OCI-LY1 (cell line): Measurements from ENCODE around the gene GATA6.

ENCODE experiments used
- H2AFZ ChIP-seq: fragments of 200-600 bp; sonication (generic), shearing (Covaris generic); 2 replicates; pipeline ENCODE4 v1.6.0; 2014; ENCODE audit warnings: antibody characterized with exemption, mild to moderate bottlenecking, low read length
- H3F3A ChIP-seq: fragments of 200-600 bp; sonication (generic), shearing (Covaris generic); 2 replicates; pipeline ENCODE4 v1.6.0; 2014; ENCODE audit warnings: mild to moderate bottlenecking, antibody characterized with exemption, low read length, moderate library complexity; ENCODE audit not compliant: insufficient read depth
- H3K27ac ChIP-seq: fragments of 200-600 bp; sonication (generic); 2 replicates; pipeline ENCODE4 v1.5.1; 2014; ENCODE audit warnings: low read length, mixed run types, mild to moderate bottlenecking, low read depth; ENCODE audit not compliant: poor library complexity, severe bottlenecking
- H3K27me3 ChIP-seq: fragments of 200-600 bp; sonication (generic); 2 replicates; pipeline ENCODE4 v1.6.0; 2014; ENCODE audit warnings: antibody characterized with exemption, mild to moderate bottlenecking, low read length, moderate library complexity; ENCODE audit not compliant: insufficient read depth
- H3K36me3 ChIP-seq: fragments of 200-600 bp; sonication (generic); 2 replicates; pipeline ENCODE4 v1.6.1; 2014; ENCODE audit warnings: mild to moderate bottlenecking, antibody characterized with exemption, low read length, moderate library complexity, mixed read lengths; ENCODE audit not compliant: insufficient read depth
- H3K4me1 ChIP-seq: fragments of 200-600 bp; sonication (generic); 2 replicates; pipeline ENCODE4 v1.5.1; 2014; ENCODE audit warnings: mild to moderate bottlenecking, low read length, moderate library complexity; ENCODE audit not compliant: insufficient read depth, severe bottlenecking
- H3K4me2 ChIP-seq: fragments of 200-600 bp; sonication (generic), shearing (Covaris generic); 2 replicates; pipeline ENCODE4 v1.6.1; 2014; ENCODE audit warnings: low read length
- H3K4me3 ChIP-seq: fragments of 200-600 bp; sonication (generic); 2 replicates; pipeline ENCODE4 v1.5.1; 2014; ENCODE audit warnings: low read length, low read depth, mild to moderate bottlenecking, mixed read lengths; ENCODE audit not compliant: poor library complexity, severe bottlenecking
- H3K79me2 ChIP-seq: fragments of 200-600 bp; shearing (Covaris generic); 2 replicates; pipeline ENCODE4 v1.6.1; 2016; ENCODE audit warnings: mixed run types, low read length, mixed read lengths; ENCODE audit not compliant: insufficient read depth
- H3K9ac ChIP-seq: fragments of 200-600 bp; sonication (generic), shearing (Covaris generic); 2 replicates; pipeline ENCODE4 v1.6.1; 2014; ENCODE audit warnings: mild to moderate bottlenecking, low read length, mixed read lengths
- H3K9me2 ChIP-seq: fragments of 200-600 bp; sonication (generic), shearing (Covaris generic); 2 replicates; pipeline ENCODE4 v1.6.1; 2014; ENCODE audit warnings: low read depth, mild to moderate bottlenecking, low read length, mixed read lengths
- H3K9me3 ChIP-seq: fragments of 200-600 bp; shearing (Covaris generic); 2 replicates; pipeline ENCODE4 v1.6.1; 2014; ENCODE audit warnings: low read length, mixed read lengths
- H4K20me1 ChIP-seq: fragments of 200-600 bp; sonication (generic), shearing (Covaris generic); 2 replicates; pipeline ENCODE4 v1.6.0; 2016; ENCODE audit warnings: mild to moderate bottlenecking, low read length; ENCODE audit not compliant: insufficient read depth
- EZH2 ChIP-seq: fragments of 200-600 bp; sonication (generic), shearing (Covaris generic); IDR thresholded peaks from 2 replicates; pipeline ENCODE4 v1.8.0; 2017; ENCODE audit warnings: borderline replicate concordance, mixed run types, mild to moderate bottlenecking, antibody characterized with exemption, low read length, moderate library complexity, mixed read lengths
- TF ChIP-seq, protein P1 (sequence below): fragments of 200-600 bp; sonication (generic), shearing (Covaris generic); IDR thresholded peaks from 2 replicates; pipeline ENCODE4 v1.5.1; 2017; ENCODE audit warnings: mild to moderate bottlenecking, antibody characterized with exemption, low read length, moderate library complexity, mixed read lengths

GATA6 gene

DNA sequence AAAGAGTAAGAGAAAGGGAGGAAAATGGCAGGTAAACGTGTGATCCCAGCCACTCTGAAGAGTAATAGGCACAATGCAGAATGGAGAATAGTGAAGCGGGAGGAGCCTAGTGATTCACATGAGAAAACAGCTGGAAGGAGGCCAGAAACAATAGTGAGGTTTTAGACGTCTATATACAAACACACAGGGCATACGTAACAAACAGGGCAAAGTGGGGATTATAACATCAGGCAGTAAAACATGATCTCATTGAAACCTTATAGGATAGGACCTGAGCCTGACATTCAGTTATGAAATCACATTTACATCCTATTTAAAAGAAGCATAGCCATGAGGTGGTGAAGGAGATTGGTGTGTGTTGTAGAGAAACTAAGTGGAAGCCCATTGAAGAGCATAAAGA is 33.0 kb upstream of the GATA6 start:
- no peaks in the 10 kb centered on the region for H4K20me1 ChIP-seq
- no peak overlapping the region for H3K4me2 ChIP-seq
- no peaks in the 10 kb centered on the region for H3K9me3 ChIP-seq
- no peaks in the 10 kb centered on the region for H3K36me3 ChIP-seq
- no peaks in the 10 kb centered on the region for H3K79me2 ChIP-seq
- no peak overlapping the region for H3K4me3 ChIP-seq
- no peaks in the 10 kb centered on the region for H3K27me3 ChIP-seq
- H3F3A ChIP-seq, result no peaks in the 10 kb centered on the region
- H2AFZ ChIP-seq, result no peak overlapping the region
- TF ChIP-seq EZH2, result no peak
- TF ChIP-seq, protein P1, sequence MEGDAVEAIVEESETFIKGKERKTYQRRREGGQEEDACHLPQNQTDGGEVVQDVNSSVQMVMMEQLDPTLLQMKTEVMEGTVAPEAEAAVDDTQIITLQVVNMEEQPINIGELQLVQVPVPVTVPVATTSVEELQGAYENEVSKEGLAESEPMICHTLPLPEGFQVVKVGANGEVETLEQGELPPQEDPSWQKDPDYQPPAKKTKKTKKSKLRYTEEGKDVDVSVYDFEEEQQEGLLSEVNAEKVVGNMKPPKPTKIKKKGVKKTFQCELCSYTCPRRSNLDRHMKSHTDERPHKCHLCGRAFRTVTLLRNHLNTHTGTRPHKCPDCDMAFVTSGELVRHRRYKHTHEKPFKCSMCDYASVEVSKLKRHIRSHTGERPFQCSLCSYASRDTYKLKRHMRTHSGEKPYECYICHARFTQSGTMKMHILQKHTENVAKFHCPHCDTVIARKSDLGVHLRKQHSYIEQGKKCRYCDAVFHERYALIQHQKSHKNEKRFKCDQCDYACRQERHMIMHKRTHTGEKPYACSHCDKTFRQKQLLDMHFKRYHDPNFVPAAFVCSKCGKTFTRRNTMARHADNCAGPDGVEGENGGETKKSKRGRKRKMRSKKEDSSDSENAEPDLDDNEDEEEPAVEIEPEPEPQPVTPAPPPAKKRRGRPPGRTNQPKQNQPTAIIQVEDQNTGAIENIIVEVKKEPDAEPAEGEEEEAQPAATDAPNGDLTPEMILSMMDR, result no peak
- H3K27ac ChIP-seq, result no peak overlapping the region
- no peaks in the 10 kb centered on the region for H3K9me2 ChIP-seq
- H3K4me1 ChIP-seq, result no peaks in the 10 kb centered on the region
- H3K9ac ChIP-seq, result no peak overlapping the region

DNA sequence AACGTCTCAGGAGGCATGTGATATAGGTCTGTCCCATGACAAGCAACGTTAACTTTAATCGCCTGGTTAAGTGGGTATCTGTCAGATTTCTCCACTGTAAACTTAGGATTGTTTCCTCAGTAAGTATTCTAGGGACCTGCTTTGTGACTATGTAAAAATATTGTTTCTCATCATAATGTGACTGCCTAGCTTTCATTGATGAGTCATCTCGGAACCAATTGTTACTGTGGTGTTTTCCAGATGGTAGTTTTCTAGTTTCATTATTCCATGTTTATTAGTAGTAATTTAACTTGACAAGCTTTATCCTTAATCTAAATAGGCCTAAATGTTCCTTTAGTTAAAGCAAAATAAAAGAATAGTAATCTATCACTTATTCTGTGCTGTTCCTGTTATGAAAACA is 28.2 kb upstream of the GATA6 start:
- no peaks in the 10 kb centered on the region for H3K4me1 ChIP-seq
- no peak overlapping the region for H3K4me3 ChIP-seq
- H3K9me3 ChIP-seq, result no peaks in the 10 kb centered on the region
- no peaks in the 10 kb centered on the region for H4K20me1 ChIP-seq
- H3K4me2 ChIP-seq, result no peak overlapping the region
- no peak overlapping the region for H2AFZ ChIP-seq
- no peaks in the 10 kb centered on the region for H3K79me2 ChIP-seq
- no peak overlapping the region for H3K9ac ChIP-seq
- H3K27me3 ChIP-seq, result no peaks in the 10 kb centered on the region
- H3K27ac ChIP-seq, result no peak overlapping the region
- H3K9me2 ChIP-seq, result no peaks in the 10 kb centered on the region
- TF ChIP-seq, protein P1, result no peak
- no peak for TF ChIP-seq EZH2
- no peaks in the 10 kb centered on the region for H3K36me3 ChIP-seq
- H3F3A ChIP-seq, result no peaks in the 10 kb centered on the region

DNA sequence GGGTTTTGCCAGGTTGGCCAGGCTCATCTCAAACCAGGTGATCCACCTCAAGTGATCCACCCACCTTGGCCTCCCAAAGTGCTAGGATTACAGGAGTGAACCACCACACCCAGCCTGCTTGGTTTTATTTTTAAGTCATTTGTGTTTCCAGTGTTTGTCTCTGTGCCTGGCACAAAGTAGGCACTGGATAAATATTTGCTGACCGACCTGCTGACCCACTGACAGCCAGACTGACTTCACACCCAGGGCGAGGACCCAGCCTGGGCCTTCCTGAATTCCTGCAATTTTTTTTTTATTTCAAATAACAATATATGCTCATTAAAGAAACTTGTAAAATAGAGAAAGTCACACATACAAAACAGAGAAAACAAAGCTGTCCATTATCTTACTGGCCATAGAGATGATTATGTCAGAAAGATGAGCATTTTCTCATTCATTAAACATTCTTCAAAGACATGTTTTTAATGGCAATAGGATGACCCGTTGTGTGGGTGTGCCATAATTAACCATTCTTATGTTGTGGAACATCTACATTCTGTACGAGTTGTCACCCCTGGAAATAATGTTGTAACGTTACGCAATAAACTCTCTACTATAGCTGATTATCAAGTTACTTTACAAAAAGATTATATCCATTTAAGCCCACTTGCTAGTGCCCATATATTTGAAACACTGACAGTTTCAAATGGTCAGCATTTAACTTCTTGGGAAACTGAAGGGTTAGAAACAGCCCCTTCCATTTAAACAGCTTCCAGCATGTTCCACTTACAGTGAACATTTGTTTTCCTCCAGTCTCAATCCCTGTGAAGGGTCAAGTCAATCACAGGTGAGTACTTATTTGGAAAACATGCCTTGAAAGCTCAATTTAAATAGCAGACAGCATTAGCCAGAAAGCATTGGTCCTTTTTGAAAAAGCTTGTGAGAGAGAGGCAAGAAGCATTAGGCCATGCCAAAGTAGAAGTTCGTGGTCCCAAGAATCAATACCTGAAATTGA is 25.7 kb upstream of the GATA6 start:
- TF ChIP-seq, protein P1, result no peak

More for the DNA sequence above, 25.7 kb upstream of the GATA6 start:
- Histone ChIP-seq H3F3A (no peaks in the 10 kb centered on the region), H3K4me2 (no peak overlapping the region), H3K27me3 (no peaks in the 10 kb centered on the region), H2AFZ (no peak overlapping the region), H3K79me2 (no peaks in the 10 kb centered on the region), H3K27ac (no peak overlapping the region), H3K9me2 (no peaks in the 10 kb centered on the region), H3K36me3 (no peaks in the 10 kb centered on the region), H3K4me1 (no peaks in the 10 kb centered on the region), H4K20me1 (no peaks in the 10 kb centered on the region), H3K9ac (no peak overlapping the region), H3K9me3 (no peaks in the 10 kb centered on the region), H3K4me3 (no peak overlapping the region)
